Epithelial cell of esophagus (primary cell): ENCODE data around the gene ADCK2.
"Not testable (repeated sequence)": the region's sequence is repeated elsewhere in the genome, so short reads cannot be mapped to it uniquely, and the experiment has no call there.

Experiments used
- DNase-seq: peaks from one replicate; pipeline ENCODE4 v3.0.0; 2010; ENCODE audit warnings: low read depth
- H3K4me3 ChIP-seq: 2 replicates; pipeline ENCODE4 v1.5.1; 2011; ENCODE audit warnings: mild to moderate bottlenecking, low read length, control low read depth
- CTCF ChIP-seq: IDR thresholded peaks from 2 replicates; pipeline ENCODE4 v1.5.1; 2011; ENCODE audit warnings: low read depth, mild to moderate bottlenecking, low read length, control low read depth, inconsistent platforms; ENCODE audit not compliant: insufficient read depth; ENCODE audit errors: missing control alignments

The ADCK2 gene

GRCh38 chr7:140668641-140669040, 4.1 kb upstream of the ADCK2 start:
- no peak for TF ChIP-seq CTCF
- DNase-seq = no peak
- H3K4me3 ChIP-seq = no peak overlapping the region

DNA sequence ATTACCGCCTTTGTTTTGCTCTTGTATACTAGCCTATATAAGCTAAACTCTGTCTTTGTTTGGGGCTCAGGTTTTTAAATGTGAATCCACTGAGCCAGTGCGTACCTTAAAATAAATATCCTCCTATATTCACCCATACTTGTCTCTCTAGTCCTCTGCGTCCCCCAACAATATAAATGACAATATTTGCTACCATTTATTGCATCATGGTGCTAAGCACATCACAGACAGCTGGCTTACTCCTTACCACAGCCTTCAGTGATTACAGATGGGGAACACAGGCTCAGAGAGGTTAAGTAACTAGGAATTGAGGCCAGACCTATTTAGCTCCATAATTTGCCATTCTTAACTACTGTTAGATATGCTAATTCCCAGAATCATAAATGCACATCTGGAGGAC, 3.4 kb upstream of the ADCK2 start:
- no peak overlapping the region for H3K4me3 ChIP-seq
- no peak for TF ChIP-seq CTCF
- no peak for DNase-seq

DNA sequence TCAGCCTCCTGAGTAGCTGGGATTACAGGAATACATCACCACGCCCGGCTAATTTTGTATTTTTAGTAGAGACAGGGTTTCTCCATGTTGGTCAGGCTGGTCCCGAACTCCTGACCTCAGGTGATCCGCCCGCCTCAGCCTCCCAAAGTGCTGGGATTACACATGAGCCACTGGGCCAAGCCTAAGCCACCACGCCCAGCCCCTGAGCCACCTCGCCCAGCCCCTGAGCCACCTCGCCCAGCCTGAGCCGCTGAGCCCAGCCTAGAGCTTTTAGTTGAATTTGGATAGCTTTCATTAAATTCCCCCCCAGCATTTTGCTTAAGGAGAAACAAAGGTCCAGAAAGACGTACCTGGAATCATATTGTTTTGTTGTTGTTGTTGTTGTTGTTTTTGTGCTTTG, 2.9 kb upstream of the ADCK2 start:
- not testable (repeated sequence) for DNase-seq, H3K4me3 ChIP-seq

DNA sequence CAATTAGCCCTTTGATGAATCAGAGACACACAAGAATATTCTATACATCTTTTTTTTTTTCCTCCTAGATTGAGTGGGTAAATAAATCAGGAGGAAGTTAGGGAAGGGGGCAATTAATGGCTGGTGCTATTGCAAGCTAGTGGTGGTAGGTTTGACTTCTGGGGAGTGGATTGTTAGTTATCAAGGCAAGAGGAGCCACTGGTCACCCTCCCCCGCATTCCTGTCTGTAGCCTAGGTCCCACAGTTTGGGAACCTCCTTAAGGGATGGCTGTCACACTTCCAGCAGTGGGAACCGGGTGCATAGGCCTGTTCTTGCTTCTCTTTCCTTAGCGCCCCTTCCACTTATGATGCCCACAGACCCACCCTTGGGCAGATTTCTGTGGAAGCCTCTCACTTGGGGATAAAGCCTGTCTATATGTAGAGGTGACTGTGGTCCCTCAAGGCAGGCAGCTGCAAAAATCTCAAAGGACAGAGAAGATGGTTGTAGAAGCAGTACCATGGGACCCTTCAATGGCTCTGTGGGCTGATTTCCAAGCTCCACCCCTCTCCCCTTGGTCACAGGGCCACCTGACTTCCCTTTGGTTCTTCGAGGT, 2.3 kb upstream of the ADCK2 start:
- TF ChIP-seq CTCF = no peak
- no peak for DNase-seq

GRCh38 chr7:140671966-140672365, 779 bp upstream of the ADCK2 start:
- H3K4me3 ChIP-seq = no peak overlapping the region
- no peak for TF ChIP-seq CTCF
- no peak for DNase-seq

More for the DNA sequence above, 2.3 kb upstream of the ADCK2 start:
- H3K4me3 ChIP-seq = no peak overlapping the region

GRCh38 chr7:140673063-140673773, 473 bp downstream of the ADCK2 start:
- DNase-seq = peak; percentile 61
- TF ChIP-seq CTCF = no peak
- H3K4me3 ChIP-seq = peak overlapping the region; percentile 61

- TF ChIP-seq CTCF = no peak
- DNase-seq = no peak
- peak overlapping the region; percentile 61 for H3K4me3 ChIP-seq
Measured at GRCh38 chr7:140673774-140674155, 1.0 kb downstream of the ADCK2 start.
